HG02798 (cell line): Measurements from ENCODE around the gene KCNC4.
A peak's percentile ranks its signal among the peaks of the same experiment; 100 is the strongest.

Experiments
- ATAC-seq: cut with Tn5 transposase; IDR thresholded peaks from one replicate; pipeline ENCODE4 v1.9.1; 2021; ENCODE audit warnings: mild to moderate bottlenecking; ENCODE audit not compliant: unreplicated experiment, poor library complexity

Gene KCNC4

DNA sequence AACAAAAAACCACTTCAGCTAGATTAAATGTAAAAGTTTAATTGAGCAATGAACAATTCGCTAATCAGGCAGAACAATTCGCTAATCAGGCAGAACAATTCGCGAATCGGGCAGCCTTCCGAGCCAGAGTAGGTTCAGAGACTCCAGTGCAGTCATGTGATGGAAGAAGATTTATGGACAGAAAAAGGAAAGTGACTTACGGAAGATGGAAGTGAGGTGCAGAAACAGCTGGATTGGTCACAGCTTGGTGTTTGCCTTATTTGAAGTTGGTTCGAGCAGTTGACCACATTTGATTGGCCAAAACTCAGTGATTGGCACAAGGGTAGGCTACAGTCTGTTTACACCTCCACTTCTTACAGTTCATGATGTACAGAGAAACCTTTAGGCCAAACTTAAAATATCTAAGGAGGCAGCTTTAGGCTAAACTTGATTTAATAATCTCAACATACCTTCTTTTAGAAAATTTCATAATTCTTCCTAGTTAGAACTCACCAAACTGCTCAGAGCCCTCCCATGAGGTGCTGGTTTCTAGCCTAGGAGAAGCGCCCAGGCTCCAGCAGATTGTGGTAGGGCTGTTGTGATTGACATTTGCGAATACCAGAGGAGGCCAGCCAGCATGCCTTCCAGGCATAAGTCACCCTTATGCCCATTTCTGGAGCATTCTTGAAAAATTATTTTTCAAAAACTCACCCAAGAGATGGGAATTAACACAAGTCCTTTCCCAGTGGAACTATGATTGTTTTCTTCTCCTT is 22.8 kb upstream of the KCNC4 start:
- no peak for ATAC-seq

GRCh38 chr1:110188035-110188618 is 22.0 kb upstream of the KCNC4 start:
- ATAC-seq: no peak

DNA sequence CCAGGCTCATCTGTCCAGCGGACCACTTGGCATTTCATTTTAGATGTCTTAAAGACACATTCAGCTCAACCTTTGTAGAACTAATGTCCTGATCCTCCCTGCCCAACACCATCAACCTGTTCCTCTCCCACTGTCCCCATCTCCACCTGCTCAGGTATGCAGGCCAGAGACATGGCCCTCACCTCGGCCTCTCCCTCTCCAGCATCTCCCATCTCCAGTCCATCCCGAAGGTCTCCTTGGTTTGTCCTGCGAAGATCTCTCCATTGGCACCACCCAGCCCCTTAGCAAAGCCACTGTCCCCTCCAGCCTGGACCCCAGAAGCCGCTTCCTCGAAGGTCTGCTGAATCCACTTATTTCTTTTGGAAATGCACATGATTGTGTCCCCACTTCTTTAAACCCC is 20.9 kb upstream of the KCNC4 start:
- no peak for ATAC-seq

DNA sequence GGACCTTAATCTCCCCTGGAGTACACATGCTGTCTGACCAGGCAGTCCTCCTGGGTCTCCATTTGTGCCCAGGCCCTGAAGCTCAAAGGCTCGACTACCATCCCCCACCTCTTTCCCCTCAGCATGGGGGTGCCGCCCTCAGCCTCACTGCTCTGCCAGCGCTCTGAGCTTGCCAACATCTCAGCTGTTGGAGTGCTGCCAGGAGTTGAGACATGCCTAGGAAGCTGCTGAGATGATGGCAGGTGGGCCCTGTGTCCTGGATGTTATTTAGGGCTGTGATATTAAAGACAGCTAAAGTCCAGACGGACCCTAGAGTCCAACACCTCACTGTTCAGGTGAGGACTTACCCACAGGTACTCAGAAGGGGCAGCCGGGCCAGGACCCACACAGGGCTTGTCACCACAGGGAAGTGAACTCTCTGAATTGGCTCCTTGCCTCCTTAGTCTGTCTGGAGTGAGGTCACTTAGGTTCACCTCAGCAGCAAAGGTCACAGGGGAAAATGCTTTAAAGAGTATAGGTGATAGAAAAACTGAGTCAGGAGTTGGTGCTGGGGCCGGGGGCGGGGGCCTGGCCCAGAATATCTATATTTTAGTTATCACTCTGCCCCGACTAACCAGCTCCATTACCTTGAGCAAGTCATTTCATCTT is 19.7 kb upstream of the KCNC4 start:
- ATAC-seq: no peak

DNA sequence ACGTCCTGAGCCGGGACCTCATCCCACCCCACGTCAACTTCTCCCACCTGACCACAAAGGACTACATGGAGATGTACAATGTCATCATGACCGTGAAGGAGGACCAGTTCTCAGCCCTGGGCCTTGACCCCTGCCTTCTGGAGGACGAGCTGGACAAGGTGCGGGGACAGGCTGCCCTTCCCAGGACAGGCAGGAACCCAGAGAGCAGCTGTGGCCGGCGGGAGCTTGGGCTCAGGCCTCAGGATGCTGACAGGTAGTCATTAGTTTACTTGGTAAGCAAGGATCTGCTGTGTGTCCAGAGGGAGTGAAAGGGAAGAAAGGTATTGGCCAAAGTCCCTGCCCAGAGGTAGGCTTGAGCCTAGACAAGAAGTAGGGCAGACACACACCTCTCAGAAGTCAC is 17.6 kb upstream of the KCNC4 start:
- ATAC-seq: no peak

- ATAC-seq: no peak
Observed at GRCh38 chr1:110195196-110195595, 14.9 kb upstream of the KCNC4 start.

DNA sequence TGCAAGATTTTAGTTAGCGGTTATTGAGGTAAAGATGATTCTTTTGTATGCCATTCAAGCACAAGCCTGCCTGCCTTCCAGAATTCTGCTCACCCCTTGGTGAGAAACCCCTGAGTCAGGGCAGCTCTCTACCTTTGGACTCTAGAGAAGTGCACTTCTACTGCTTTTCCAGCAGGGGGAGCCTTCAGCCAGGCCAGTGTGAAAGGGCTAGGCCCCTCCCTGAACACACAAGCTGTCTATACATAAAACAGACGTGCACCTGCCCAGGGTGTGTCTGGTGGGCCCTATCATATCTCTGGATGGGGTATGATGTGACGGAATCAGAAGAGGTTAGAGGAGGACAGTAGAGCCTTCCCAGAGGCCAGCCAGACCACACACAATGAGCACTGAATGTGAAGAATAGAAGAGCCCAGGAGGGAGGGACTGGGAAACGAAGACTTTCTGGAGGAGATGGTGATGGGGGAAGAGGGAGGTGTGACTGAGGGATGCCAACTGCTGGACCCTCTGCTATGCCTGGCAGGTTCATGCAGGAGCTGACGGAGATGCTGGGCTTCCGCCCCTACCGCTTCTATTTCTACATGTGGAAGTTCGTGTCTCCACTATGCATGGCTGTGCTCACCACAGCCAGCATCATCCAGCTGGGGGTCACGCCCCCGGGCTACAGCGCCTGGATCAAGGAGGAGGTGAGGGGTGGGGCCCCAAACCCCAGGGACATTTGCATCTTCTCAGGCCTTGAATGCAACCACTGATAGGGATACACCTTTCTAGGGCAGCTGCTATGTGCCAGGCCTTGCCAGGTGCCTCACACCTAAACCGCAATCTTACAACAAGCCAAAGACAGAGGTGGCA is 13.0 kb upstream of the KCNC4 start:
- ATAC-seq: peak; percentile 69

DNA sequence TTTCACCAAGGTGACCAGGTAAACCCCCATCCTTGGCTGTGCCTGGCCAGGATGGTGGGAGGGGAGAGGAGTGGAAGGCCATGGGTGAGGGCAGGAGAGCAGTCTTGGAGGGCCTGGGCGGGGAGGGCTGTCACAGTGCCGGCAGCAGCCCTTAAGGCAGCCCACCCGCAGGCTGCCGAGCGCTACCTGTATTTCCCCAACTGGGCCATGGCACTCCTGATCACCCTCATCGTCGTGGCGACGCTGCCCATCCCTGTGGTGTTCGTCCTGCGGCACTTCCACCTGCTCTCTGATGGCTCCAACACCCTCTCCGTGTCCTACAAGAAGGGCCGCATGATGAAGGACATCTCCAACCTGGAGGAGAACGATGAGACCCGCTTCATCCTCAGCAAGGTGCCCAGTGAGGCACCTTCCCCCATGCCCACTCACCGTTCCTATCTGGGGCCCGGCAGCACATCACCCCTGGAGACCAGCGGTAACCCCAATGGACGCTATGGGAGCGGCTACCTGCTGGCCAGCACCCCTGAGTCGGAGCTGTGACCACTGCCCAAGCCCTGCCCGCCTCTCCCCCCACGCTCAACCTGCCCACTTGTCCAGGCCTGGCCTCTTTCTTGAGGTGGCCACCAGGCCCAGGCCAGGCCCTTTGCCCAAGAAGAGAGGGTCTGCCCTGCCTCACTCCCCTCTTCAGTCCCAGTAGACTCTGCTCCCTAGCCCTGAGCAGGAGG is 12.0 kb upstream of the KCNC4 start:
- no peak for ATAC-seq

DNA sequence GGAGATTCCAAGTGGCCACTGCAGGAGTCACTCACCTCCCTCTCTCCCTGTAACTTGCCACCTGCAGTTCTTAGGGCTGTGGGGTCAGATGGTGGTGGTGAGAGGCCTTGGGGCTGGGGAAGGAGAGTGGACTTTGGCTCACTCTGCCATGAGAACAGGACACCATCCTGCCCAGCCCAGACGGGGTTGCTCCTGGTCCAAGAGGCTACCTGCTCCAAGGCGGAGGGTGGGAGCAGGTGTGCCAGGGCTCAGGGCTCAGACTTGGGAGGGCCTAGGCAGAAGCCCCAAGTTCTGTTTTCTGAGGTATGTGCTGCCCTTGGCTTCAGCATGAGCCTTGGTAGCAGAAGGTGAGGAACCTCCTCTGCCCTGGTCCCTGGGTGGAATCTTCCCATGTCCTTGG is 11.4 kb upstream of the KCNC4 start:
- no peak for ATAC-seq

DNA sequence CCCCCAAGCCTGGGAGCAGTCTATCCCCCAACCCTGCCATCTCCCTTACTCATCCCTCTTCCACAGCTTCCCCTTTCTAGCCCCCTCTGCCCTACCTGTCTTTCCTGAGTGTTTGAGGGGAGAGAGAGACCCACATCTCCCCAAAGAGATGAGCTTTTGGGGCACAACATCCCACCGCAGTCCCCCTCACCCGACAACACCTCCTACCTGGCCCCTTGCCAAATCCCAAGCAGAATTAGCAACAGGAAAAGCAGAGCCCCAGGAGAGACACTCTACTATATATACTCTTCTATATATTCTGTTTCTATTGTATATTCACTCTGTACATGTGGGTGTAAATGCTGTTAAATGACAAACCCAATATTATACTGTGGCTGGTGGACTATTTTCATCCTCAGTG is 9.9 kb upstream of the KCNC4 start:
- ATAC-seq: no peak

- ATAC-seq: no peak
Observed at GRCh38 chr1:110200666-110201065, 9.4 kb upstream of the KCNC4 start.

- ATAC-seq: no peak
Observed at GRCh38 chr1:110201157-110201825, 8.8 kb upstream of the KCNC4 start.

DNA sequence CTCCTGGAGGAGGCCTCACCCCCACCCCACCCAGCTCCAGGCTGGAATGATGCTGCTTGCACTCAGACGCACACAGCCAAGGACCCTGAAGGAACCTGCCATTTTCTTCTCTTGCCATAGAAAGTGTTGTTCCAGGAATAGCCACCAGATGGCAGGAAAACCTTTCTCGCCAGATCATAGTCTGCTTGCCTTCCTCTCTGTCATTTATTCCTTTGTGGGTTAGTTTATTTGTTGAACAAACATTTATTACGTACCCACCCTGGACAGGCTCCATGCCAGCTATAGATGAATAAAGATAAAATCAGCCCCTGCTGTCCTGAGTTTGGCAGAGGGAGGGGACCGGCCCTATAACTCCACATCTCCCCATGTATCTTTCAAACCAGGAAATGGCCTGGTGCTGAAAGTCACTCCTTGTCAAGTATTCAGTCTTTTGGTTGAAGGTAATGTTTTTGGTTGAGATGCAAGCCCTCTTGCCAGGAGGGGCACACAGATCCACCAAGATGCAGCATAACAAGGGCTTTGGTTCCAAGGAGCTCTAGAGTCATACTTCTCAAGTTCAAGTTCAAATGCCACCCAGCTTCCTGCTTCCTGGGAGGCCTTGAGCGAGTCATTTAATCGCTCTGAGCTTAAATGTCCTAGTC is 7.0 kb upstream of the KCNC4 start:
- peak; percentile 43 for ATAC-seq

GRCh38 chr1:110205156-110205555 is 5.0 kb upstream of the KCNC4 start:
- ATAC-seq: no peak

- ATAC-seq: no peak
Observed at GRCh38 chr1:110205591-110206155, 4.4 kb upstream of the KCNC4 start.

DNA sequence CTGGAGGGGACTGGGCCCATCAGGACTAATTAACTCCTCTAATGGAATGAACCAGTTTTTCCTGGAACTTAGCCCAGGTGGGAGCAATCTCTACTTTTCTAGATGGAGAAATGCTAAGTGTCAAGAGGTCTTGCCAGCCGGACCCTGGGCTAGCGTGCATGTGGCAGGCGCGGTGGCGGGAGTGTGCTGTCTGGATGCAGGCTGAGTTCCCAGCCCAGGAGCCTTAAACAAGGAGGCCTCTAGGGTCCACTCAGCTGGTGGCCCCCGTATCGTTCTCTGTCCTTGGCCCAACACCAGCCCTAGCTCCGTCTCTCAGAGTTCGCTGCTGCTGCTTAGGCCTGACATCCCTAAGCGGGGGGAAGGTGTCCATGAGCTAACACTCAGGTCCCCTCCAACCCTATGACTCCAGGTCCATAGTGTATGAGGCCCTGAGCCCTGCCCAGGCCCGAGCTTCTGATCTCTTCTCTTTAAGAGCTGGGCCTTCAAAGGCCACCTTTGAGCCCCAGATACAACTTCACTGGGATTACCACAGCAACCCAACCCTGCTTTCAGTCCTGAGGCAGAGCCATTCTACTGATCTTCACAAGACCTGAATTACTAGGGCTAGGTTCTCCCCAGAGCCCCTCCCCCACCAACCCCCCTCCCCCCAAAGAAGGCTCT is 3.7 kb upstream of the KCNC4 start:
- no peak for ATAC-seq

DNA sequence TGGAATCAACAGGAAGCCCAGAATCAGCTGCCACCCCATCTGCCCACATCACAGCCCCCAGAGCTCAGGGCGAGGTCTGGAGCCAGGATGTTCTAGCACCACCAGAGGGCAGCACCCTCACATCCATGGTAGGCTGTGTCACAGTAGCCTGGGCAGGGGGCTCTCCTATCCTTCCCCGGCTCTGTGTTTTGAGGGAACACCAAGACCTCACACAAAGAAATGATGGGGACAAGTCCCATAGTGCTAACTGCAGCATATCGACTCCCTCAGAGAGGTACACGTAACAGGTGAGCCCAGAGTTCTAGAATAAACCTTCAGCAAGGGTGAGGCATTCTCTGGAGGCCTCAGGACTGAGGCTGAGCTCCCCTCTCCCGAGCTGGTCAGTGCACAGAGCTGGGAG is 2.3 kb upstream of the KCNC4 start:
- ATAC-seq: peak; percentile 26

GRCh38 chr1:110208916-110209645 is 1.0 kb upstream of the KCNC4 start:
- no peak for ATAC-seq
